GM18867 (cell line): ENCODE data around the gene NUP93.
A peak's percentile ranks its signal among the peaks of the same experiment; 100 is the strongest.

Experiments
- ATAC-seq: cut with Tn5 transposase; IDR thresholded peaks from one replicate; pipeline ENCODE4 v1.9.1; 2021; ENCODE audit warnings: mild to moderate bottlenecking, moderate library complexity; ENCODE audit not compliant: unreplicated experiment

NUP93 gene

GRCh38 chr16:56842133-56842532 is 112.2 kb downstream of the NUP93 start:
- no peak for ATAC-seq

DNA sequence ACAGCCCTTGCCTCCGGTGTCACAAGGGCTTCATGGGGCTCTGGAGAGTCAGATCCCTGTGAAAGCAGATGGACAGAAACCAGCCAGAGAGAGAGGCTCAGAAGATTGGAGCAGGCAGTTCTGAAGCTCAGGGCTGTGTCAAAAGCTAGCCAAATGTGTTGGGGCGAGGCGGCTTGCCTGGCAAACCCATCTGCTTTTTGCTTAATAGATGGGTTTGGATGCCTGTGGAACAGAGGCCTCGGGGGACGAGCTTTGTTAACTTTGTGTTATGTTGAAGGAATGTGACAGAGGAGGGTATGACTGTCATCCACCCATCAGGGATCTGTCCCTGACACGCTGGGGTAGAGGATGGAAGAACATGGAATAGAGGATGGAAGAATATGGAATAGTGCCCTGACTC is 114.1 kb downstream of the NUP93 start:
- ATAC-seq = no peak

- ATAC-seq = no peak
Observed at GRCh38 chr16:56847173-56847910, 117.4 kb downstream of the NUP93 start.

- ATAC-seq = no peak
Observed at GRCh38 chr16:56848029-56848936, 118.4 kb downstream of the NUP93 start.

DNA sequence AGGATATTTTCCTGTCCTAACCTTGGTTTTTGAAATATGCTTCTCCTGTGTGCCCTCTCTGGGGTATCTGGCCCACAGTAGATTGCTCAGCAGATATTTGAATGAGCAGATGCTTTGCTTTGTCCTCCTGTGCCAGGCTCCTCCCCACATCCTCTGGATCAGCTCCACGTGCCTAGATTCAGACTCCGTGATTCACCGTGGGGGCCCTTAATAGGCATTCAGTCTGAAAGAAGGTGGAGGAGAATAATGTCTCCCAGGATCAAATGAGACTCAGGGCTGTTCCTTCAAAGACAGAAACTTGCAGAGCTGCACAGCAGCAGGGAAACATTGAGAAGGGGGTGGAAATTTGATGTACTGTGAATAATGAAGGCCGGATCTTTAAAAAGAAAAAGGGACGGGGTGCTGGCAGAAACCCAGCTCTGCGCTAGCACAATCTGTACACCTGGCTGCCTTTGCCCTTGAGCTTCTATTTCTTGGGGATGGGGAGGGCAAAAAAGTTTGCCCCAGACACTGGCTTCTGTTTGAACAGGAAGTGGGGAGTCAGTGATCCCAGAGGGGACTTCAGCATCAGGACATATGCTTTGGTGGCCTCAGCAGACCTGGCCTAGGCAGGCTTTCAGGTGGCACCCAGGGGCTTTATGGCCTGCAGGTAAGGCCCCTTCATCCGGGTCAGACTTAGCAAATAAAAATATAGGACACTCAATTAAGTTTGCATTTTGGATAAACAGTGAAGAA is 119.2 kb downstream of the NUP93 start:
- ATAC-seq = no peak

GRCh38 chr16:56849690-56850680 is 120.1 kb downstream of the NUP93 start:
- no peak for ATAC-seq

- no peak for ATAC-seq
Observed at GRCh38 chr16:56851671-56852400, 121.9 kb downstream of the NUP93 start.

- ATAC-seq = no peak
Observed at GRCh38 chr16:56852401-56852730, 122.4 kb downstream of the NUP93 start.

GRCh38 chr16:56852968-56853367 is 123.0 kb downstream of the NUP93 start:
- no peak for ATAC-seq

DNA sequence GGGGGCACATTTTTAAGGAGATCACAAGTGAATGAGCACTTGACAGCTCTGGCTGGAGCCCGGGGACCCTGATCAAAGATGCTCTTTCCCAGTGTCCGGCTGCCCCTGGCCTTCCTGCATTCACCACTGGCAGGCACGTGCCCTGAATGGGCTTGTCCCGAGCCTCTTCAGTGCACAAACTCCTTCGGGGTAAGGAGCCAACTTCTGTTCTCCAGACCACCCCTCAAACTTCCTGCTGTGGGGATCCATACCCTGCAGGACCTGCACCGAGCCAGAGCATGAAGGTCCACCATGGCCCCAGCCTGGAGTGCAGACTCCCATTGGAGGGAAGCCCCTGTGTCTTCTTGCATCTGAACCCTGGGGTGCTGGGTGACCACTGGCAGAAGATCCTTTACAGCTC is 125.3 kb downstream of the NUP93 start:
- no peak for ATAC-seq

DNA sequence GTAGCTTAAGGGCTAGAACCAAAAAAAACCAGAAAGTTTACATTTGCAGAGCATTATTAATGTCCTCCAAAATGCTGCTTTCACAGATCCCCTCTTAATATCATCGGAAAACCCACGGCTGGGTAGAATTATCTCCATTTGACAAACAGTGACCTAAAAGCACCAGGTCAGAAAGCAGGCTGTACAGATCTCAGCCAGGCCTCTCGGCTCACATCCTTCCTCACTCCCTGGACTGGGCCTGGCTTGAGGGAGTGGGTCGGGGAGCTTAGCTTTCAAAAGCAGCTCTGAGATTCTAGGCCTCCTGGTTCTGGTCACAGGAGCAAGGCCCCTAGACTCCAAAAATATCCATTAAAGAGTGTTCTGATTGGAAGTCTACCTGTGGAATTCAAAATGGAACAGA is 126.0 kb downstream of the NUP93 start:
- no peak for ATAC-seq

DNA sequence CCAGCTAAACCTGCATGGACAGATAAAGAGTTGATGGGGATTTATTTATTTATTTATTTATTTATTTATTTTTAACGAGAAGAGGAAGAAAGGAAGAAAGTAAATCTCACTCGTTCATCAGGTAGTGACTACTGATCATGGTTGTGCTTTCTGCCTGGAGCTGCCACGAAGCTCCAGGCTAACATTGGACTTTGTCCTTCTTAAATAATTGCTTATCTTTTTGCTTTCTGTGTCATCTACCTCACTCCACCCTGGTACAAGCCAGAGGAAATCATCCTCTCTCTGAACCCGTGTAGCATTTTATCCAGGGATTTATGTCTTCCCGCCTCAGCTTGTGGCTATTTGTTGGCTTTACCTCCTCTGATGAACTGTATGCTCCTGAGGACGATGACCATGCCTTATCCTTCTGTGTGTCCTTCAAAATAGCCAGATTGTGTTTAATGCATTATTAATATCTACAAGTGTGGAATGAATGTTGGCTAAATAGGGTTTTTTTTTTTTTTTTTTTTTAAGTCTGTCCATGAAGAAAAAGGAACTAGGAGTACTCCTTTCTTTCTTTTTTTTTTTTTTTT is 127.0 kb downstream of the NUP93 start:
- no peak for ATAC-seq

DNA sequence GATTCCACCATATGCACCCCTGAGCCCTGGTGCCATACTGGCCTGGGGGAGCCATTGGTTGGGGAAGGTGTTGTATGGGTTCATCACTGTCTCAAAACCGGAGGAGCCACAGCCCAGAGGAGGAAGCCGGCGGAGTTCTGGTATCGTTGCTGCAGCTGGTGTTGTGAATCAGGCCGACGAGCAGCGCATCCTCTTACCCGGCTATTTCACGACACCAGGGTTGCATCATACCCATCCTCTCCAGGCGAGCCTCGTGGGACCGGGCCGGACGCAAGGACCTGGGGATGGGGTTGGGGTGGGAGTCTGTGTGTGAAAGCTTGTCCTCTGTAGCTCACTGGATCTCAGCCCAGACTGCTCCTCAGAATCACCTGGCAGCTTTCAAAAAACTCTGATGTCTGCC is 128.4 kb downstream of the NUP93 start:
- no peak for ATAC-seq

DNA sequence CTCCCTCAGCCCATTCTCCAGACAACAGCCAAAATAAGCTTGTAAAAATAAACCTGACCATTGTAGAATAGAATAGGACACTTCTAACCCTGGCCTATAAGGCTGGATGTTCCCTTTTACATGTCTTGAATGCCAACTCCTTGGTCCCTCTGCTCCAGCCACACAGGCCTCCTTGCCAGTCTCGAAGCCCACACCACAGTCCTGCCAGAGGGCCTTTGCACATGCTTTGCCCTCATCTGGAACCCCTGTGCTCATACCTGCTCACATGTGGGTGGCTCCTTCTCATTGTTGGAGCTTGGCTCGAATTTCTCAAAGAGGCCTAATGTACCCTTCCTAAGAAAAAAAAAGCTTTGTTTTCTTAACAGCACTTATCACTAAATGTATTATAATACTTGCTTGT is 129.7 kb downstream of the NUP93 start:
- ATAC-seq = no peak

DNA sequence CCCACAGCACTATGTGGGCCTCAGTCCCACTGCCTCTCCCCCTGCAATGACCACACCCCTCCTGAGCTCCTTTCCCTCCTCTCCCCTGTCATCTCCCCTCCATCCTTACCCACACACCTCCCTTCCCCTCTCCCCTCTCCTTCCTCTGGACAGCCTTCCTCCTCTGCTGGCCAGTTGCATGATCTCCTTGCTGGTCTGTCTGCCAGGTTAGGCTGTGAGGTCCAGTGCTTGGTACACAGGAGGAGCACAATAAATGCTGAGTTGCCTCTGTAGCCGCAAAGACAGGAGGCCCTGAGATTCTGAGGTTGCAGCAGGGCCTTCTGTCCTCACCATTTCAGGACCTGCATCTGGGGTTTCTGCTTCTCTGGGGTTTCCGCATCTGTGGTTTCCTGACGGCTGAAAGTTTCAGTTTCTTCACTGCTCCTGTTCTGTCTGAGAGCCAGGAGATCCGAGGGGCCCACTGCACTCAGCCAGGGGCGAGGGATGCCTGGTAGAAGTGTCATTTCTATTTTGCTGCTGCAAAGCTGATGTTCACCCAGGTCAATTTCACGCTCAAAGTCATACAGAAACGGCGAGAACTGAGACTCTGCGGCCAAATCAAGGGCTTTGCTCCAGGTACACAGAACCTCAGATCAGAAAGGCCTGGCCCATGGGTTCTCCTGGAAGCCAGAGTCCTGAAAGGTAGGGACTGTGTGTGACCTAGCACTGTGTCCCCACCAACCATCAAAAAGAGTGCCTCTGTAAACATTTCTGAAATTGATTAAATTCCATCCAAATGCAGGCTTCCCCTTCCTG is 130.5 kb downstream of the NUP93 start:
- ATAC-seq = peak; percentile 63

- ATAC-seq = no peak
Observed at GRCh38 chr16:56861092-56861610, 131.2 kb downstream of the NUP93 start.

GRCh38 chr16:56861756-56862155 is 131.8 kb downstream of the NUP93 start:
- ATAC-seq = no peak

- ATAC-seq = no peak
Observed at GRCh38 chr16:56862776-56863175, 132.8 kb downstream of the NUP93 start.
